ENCODE results near the gene ATP5PF.
"Not testable (repeated sequence)": the region's sequence is repeated elsewhere in the genome, so short reads cannot be mapped to it uniquely, and the experiment has no call there.

ATP5PF gene

DNA sequence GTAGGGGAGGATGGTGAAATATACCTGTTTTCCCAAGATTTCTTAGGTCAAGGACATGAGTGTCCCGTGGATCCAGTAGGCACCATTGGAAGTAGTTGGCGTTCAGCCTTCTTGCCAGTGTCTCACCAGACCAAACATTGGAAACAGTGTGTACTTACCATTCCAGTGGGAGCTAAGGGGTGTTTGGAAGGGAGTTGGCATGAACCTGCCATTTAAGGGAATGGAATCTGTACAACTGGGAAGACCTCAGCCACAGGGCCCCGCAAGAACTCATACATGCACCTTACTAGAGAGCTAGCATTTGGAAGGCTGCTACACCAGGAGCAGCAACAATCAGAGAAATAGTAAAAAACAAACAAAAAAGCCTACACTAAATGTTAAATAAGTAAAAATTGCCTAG, 12.7 kb downstream of the ATP5PF start:
- no peak for DNase-seq

DNA sequence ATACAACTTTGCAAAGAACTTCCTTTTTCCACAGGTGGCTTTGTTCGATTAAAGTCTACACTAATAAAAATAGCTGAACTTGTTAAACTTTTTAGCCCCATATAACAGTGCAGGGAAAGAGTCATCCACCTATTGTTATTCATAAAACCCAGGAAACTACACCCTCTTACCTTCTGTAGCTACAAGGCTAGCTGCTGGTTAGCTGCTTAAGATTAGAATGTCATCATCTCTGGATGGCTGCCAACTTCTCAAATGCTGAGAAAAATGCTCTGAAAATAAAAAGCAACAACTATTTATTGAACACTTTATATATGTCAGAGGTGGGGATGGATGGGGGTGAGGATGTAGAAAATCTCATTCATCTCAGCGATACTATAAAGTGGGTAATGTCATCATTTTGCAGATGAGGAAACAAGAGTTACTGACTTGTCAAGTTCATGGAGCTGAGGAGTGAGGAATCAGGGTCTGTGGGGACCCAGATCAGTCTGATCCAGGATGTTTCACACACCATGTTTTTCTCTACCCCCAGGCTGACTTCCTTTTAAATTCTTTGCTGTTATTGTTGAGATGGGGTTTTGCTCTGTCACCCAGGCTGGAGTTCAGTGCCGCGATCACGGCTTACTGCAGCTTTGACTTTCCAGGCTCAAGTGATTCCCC, 17.1 kb downstream of the ATP5PF start:
- no peak for DNase-seq

DNA sequence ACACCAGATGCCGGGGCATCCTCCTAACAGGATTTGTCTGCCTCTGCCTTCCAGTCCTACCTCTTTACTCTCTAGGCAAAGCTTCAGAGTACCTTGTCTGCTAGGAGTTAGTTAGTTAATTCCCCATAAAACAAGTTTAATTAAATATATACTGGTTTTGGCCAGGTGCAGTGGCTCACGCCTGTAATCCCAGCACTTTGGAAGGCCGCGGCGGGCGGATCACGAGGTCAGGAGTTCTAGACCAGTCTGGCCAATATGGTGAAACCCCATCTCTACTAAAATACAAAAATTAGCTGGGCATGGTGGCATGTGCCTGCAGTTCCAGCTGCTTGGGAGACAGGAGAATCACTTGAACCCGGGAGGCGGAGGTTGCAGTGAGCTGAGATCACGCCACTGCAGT, 20.6 kb downstream of the ATP5PF start:
- not testable (repeated sequence) for DNase-seq

DNA sequence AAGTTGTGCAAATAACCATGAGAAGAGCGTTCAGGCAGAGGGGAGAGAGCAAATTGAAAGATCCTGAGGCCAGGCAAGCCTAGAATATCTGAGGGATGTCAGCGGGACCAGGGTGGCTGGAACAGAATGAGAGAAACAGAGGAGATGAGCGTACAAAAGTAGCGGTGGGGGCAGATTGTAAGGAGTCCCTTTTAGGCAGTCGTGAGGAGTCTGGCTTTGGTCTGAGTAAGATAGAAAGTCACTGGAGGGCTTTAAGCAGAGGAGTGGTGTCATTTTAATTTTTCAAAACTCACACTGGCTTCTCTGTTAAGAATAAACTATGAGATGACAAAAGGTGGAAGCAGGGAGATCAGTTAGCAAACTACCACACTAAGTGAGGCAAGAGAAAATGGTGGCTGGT, 24.2 kb downstream of the ATP5PF start:
- DNase-seq = no peak

DNA sequence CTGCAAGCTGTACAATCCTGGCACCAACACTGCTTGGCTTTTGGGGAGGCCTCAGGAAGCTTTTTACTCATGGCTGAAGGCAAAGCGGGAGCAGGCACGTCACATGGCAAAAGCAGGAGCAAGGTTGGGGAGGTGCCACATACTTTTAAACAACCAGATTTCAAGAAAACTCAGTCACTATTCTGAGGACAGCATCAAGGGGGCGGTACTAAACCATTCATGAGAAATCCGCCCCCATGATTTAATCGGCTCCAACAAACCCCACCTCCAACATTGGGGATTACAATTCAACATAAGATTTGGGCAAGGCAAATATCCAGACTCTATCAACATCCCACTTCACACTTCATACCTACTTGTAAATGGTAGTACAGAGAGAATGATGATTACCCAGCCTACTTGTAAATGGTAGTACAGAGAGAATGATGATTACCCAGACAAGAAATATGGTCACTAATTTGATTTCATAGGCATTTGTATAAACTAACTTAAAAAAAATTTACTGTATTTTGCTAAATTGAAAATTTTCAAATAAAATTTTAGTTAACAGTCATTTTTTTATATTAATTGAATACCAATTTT, 24.9 kb downstream of the ATP5PF start:
- DNase-seq = no peak

DNA sequence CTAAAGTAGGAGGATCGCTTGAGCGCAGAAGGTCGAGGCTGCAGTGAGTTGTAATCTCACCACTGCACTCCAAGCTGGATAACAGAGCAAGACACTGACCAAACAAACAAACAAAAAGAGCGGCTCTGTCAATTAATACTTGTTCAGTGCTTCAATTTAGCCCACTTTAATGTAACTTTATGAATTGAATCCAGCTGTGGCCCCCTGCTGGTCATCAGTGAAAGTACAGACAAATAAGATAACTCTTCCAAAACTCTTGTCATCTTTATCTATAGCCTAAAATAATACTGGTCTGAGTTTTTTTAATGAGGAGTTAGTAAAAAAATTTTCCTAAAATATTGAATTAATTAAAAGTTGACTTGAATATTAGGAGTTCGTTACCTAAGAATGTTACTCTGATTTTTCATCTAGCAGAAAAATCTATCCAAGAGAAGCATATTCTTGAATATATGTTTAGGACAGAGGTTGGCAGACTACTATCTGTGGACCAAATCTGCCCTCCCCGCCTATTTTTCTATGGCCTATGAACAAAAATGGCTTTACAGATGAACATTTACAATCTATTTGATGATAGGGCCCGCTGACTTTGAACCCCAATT, 26.1 kb downstream of the ATP5PF start:
- peak; percentile 71 for DNase-seq

DNA sequence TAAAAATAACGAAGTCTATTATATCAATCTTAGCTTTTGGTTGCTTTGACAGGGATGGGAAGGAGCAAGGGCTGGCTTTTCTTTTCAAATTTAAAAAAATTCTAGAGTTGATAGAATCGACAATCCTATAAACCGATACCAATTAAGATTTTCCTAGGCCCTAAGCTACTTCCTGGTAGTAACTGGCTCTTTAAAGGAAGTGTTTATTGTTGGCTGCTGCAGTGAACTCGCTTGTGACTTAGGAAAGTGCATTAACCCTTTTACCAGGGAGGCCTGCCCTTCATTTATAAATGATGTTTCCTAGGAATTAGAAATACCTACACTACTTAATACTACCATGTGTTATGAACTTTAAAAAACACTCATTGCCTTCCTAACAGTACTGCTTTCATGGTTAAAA, 33.2 kb downstream of the ATP5PF start:
- DNase-seq = no peak

DNA sequence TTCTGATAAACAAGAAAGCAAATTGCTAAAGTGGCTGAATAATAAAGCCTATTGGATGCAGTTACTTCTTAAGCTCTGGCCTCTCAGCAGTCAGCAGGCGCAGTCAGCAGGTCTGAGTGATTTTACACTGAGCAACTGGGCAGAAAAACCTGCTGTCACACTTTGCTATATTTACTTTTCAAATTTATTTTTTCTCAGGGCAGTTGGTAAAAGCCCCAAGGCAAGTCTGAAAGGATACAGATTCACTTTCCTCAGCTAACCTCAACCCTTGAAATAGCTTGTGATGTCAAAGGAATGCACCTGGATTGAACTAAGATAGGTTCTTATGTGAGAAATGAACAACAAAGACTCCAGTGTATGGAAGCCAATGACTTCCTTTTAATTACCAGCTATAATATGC, 34.0 kb downstream of the ATP5PF start:
- DNase-seq = no peak

DNA sequence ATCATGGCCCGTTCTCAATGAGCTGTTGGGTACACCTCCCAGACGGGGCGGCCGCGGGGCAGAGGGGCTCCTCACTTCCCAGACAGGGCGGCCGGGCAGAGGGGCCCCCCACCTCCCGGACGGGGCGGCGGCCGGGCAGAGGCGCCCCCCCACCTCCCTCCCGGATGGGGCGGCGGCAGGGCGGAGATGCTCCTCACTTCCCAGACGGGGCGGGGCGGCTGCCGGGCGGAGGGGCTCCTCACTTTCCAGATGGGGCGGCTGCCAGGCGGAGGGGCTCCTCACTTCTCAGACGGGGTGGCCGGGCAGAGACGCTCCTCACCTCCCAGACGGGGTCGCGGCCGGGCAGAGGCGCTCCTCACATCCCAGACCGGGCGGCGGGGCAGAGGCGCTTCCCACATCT, 39.2 kb downstream of the ATP5PF start:
- not testable (repeated sequence) for DNase-seq

DNA sequence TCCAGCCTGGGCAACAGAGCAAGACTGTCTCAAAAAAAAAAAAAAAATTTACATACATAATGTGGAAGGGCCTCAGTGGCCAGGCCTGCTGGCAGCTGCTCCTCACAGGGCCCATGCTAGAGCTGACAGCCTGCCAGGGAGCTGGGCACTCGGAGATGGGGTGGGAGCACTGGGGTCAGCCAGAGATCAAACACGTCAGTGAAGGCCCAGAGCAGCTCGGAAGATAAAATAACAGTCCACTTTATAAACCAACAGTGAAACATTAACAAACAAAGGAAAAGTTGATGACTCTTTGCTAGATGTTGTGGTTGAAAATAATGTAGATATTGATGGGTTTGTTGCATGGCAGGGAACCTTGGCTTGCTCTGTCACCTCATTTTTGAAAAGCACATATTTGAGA, 42.7 kb downstream of the ATP5PF start:
- no peak for DNase-seq

DNA sequence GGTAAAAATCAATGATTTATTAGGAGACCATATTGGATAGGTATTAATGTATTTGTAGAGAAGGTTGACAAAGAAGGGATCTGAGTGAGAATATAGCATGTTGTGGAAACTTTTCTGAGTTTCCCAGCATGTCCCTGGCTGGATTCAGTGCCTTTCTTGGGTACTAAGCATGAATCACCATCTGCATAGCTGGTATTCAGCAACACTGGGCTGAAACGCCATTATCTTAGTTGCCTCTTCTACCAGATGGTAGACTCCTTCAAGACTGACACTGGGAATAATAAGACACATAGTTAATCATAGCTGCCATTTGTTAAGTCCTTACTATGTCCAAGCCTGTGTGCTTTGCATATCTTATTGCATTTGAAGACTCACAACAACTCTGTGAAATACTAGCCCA, 45.5 kb downstream of the ATP5PF start:
- DNase-seq = no peak

DNA sequence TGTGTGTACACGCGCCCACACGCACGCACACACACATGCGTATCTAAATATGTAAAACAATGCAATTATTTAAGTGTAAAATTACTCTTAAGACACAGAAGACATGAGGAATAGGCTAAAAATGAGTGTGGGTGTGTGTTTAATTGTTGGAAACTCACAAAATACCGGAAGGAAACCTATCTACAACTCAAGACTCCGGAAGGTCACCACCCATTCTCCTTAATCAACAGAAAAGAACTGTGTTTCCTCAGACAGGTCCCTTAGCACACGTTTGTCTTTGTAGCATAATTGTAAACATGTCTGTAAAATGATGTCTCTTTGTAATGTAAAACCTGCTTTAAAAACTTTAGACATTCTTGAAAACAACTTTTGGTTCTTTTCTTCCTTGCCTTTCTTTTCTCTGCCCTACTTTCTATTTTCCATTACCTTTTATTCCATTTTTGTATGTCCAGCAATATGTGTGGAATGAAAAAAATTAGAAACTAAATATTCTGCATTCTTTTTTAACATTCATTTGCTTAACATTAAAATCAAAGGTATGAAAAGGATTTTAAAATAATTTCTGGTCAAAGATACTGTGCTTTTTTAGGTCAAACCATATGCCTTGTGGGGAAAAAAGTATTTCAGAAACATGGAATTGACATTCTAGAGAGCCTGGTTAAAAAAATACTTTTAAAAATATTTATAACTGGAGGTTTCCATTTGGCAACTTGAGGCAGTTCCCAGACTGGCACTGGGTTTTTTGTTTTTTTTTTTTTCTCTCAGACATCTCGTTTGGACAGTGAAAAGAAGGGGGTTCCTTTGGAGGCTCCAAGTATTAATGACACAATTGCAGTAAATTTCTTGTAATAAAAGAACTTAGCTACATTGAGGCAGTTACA, 46.2 kb downstream of the ATP5PF start:
- DNase-seq = no peak

DNA sequence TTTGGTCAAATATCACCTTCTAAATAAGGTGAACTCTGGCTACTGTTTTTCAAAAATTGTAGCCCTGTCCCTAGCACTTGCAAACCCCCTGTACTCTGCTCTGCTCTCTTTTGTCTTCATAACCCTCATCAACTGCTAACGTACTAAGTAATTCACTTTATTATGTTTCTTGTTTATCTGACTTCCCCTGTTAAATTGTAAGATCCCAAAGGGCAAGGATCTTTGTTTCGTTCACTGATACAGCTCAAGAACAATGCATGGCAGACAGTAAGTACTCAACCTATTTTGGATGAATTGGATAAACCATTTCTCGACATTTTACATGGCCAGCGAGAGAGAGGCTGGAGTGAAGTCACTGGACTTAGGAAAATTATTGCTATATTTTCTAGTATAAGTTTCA, 46.9 kb downstream of the ATP5PF start:
- DNase-seq = no peak

DNA sequence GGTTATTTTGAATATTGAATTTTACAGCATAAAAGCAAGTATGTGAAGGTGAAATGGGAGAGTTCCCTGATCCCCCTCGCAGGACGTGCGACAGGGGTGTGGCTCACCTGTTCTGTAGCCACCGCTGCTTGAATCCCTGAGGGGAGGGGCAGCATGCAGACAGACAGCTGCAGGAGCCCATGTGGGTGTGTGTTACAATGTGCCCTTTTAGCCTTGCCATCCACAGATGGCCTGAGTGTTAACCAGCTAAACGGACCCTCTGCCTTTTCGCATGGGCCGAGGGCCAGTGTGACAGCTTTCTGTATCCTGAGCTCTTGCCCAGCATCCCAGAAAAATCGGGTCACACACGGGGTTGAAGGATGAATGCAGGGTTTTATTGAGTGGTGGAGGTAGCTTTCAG, 52.3 kb downstream of the ATP5PF start:
- no peak for DNase-seq

DNA sequence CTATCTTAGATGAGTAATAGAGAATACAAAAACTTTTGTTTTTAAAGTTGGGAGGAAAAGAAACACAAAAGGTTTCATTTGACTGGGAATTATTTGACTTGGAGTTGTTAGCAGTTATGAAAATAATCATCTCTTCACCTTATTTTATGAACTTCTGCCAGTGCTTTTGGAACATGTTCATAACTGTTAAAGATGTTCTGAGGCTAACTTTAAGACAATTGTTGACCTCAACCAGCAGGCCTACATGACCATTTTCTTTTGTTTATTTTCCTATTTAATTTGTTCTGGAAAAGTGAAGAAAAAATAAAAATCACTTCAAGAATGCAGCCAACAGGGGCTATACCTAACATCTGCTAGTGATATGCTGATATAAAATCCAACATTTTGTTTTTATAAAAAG, 58.3 kb downstream of the ATP5PF start:
- DNase-seq = no peak
